Right atrium auricular region (tissue), 2 donors: Measurements from ENCODE around the gene XRCC1. TPM values are rescaled to one million over a fixed set of nuclear protein-coding genes. Genes with fewer than 3 reads are reported as not detected.

Experiments used
- DNase-seq: peaks from one replicate; pipeline ENCODE4 v3.0.0-alpha.2; 2019; ENCODE audit warnings: low spot score
- H3K27ac ChIP-seq, 2 donors: fragments of 200-600 bp; sonication (generic); 1 replicate in 1 of 2; 2 replicates in 1 of 2; pipeline ENCODE4 v1.5.1; 2016 to 2019
- H3K27me3 ChIP-seq, 2 donors: fragments of 200-600 bp; sonication (generic); one replicate each; pipeline versions ENCODE4 v1.5.1 to v1.6.0; 2017 to 2019
- H3K36me3 ChIP-seq: fragments of 200-600 bp; sonication (generic); one replicate; pipeline ENCODE4 v1.5.1; 2016
- H3K4me1 ChIP-seq, 2 donors: fragments of 200-600 bp; sonication (generic); one replicate each; pipeline versions ENCODE4 v1.5.1 to v1.6.0; 2017 to 2019
- H3K4me3 ChIP-seq, 2 donors: fragments of 200-600 bp; sonication (generic); 1 replicate in 1 of 2; 2 replicates in 1 of 2; pipeline ENCODE4 v1.5.1; 2017 to 2019; ENCODE audit warnings: mild to moderate bottlenecking in 1 of 2, moderate library complexity in 1 of 2
- H3K9me3 ChIP-seq, 2 donors: fragments of 200-600 bp; sonication (generic); one replicate each; pipeline ENCODE4 v1.5.1; 2019
- CTCF ChIP-seq, 2 donors: fragments of 200-600 bp; sonication (generic); IDR thresholded peaks; one replicate each; pipeline ENCODE4 v1.5.1; 2019; ENCODE audit warnings: antibody characterized with exemption in 2 of 2
- total RNA-seq, 2 donors: library from RNA; depleted of rRNA; stranded (reverse); fragments of >200 nt; gene quantifications; one replicate each; pipeline ENCODE4 v1.1.0, GENCODE V29; 2016

XRCC1 gene
- total RNA-seq, 2 donors from 2014 or later = 14.3 to 14.9 TPM

- H3K27me3 ChIP-seq = no peaks in the 10 kb centered on the region
- H3K4me3 ChIP-seq = no peak overlapping the region
- H3K9me3 ChIP-seq = no peaks in the 10 kb centered on the region
- no peak for TF ChIP-seq CTCF (IDR thresholded peaks at IDR 0.05)
- peaks cover 5% of the 10 kb centered on the region for H3K36me3 ChIP-seq
- peaks cover 0 to 40% of the 10 kb centered on the region in 2 donors for H3K4me1 ChIP-seq
- no peak overlapping the region for H3K27ac ChIP-seq
- no peak for DNase-seq
These were observed 72.8 kb downstream of the XRCC1 start for GRCh38 chr19:43502419-43502976.

- H3K36me3 ChIP-seq = peaks cover 11% of the 10 kb centered on the region
- no peaks in the 10 kb centered on the region for H3K9me3 ChIP-seq
- peaks cover 0 to 40% of the 10 kb centered on the region in 2 donors for H3K4me1 ChIP-seq
- no peak overlapping the region for H3K27ac ChIP-seq
- no peaks in the 10 kb centered on the region for H3K27me3 ChIP-seq
- DNase-seq = no peak
- no peak overlapping the region for H3K4me3 ChIP-seq
- TF ChIP-seq CTCF (IDR thresholded peaks at IDR 0.05) = no peak
These were observed 73.5 kb downstream of the XRCC1 start for GRCh38 chr19:43501661-43502418.

GRCh38 chr19:43499042-43499441, 76.3 kb downstream of the XRCC1 start:
- Histone ChIP-seq H3K9me3 (no peaks in the 10 kb centered on the region), H3K4me3 (no peak overlapping the region), H3K36me3 (peaks cover 26% of the 10 kb centered on the region), H3K27ac (no peak overlapping the region), H3K4me1 (peaks cover 0 to 32% of the 10 kb centered on the region in 2 donors), H3K27me3 (no peaks in the 10 kb centered on the region)
- no peak for DNase-seq
- TF ChIP-seq CTCF (IDR thresholded peaks at IDR 0.05) = no peak

- no peaks in the 10 kb centered on the region for H3K9me3 ChIP-seq
- H3K27me3 ChIP-seq = no peaks in the 10 kb centered on the region
- no peak overlapping the region for H3K27ac ChIP-seq
- H3K4me3 ChIP-seq = no peak overlapping the region
- TF ChIP-seq CTCF (IDR thresholded peaks at IDR 0.05) = no peak
- H3K4me1 ChIP-seq = peaks cover 0 to 30% of the 10 kb centered on the region in 2 donors
- no peak for DNase-seq
- peaks cover 26% of the 10 kb centered on the region for H3K36me3 ChIP-seq
These were observed 77.0 kb downstream of the XRCC1 start for GRCh38 chr19:43498233-43498842.

- TF ChIP-seq CTCF (IDR thresholded peaks at IDR 0.05) = no peak
- no peak overlapping the region for H3K27ac ChIP-seq
- no peak for DNase-seq
- H3K27me3 ChIP-seq = no peaks in the 10 kb centered on the region
- peaks cover 26% of the 10 kb centered on the region for H3K36me3 ChIP-seq
- peaks cover 0 to 17% of the 10 kb centered on the region in 2 donors for H3K4me1 ChIP-seq
- H3K9me3 ChIP-seq = no peaks in the 10 kb centered on the region
- H3K4me3 ChIP-seq = no peak overlapping the region
These were observed 78.4 kb downstream of the XRCC1 start for GRCh38 chr19:43496960-43497359.
